DMS153 (cell line): ENCODE results near the gene RHD.
"Not testable (repeated sequence)": the region's sequence is repeated elsewhere in the genome, so short reads cannot be mapped to it uniquely, and the experiment has no call there.

ENCODE experiments used
- DNase-seq: peaks from one replicate; lab custom pipeline; 2025; lab: John Stamatoyannopoulos, UW

The RHD gene

GRCh38 chr1:25308168-25308567, 35.9 kb downstream of the RHD start:
- DNase-seq = not testable (repeated sequence)

- DNase-seq = not testable (repeated sequence)
These were observed 36.8 kb downstream of the RHD start for GRCh38 chr1:25309085-25309484.

- DNase-seq = not testable (repeated sequence)
These were observed 37.2 kb downstream of the RHD start for GRCh38 chr1:25309486-25309885.

- DNase-seq = not testable (repeated sequence)
These were observed 40.6 kb downstream of the RHD start for GRCh38 chr1:25312806-25313470.

GRCh38 chr1:25320314-25320938, 48.1 kb downstream of the RHD start:
- not testable (repeated sequence) for DNase-seq

- not testable (repeated sequence) for DNase-seq
These were observed 49.8 kb downstream of the RHD start for GRCh38 chr1:25322127-25322526.

- not testable (repeated sequence) for DNase-seq
These were observed 52.1 kb downstream of the RHD start for GRCh38 chr1:25324407-25324806.

GRCh38 chr1:25327864-25328790, 55.8 kb downstream of the RHD start:
- DNase-seq = not testable (repeated sequence)

- not testable (repeated sequence) for DNase-seq
These were observed 56.5 kb downstream of the RHD start for GRCh38 chr1:25328791-25329185.

GRCh38 chr1:25329336-25329735, 57.0 kb downstream of the RHD start:
- DNase-seq = not testable (repeated sequence)

GRCh38 chr1:25329950-25330349, 57.6 kb downstream of the RHD start:
- not testable (repeated sequence) for DNase-seq

GRCh38 chr1:25336922-25337354, 64.6 kb downstream of the RHD start:
- DNase-seq = not testable (repeated sequence)

GRCh38 chr1:25337483-25338187, 65.3 kb downstream of the RHD start:
- not testable (repeated sequence) for DNase-seq

- DNase-seq = peak; percentile 72
These were observed 66.1 kb downstream of the RHD start, which contains the start of gene TMEM50A for GRCh38 chr1:25338188-25338981. TSS of gene TMEM50A (plus strand) at chr1:25338334. CDS start at chr1:25340487, 2,153 bp downstream.

- DNase-seq = no peak
These were observed 66.7 kb downstream of the RHD start for GRCh38 chr1:25338986-25339385.

GRCh38 chr1:25341746-25342145, 69.4 kb downstream of the RHD start:
- DNase-seq = no peak

GRCh38 chr1:25342846-25343245, 70.5 kb downstream of the RHD start:
- DNase-seq = no peak

- no peak for DNase-seq
These were observed 71.6 kb downstream of the RHD start for GRCh38 chr1:25343872-25344271.

GRCh38 chr1:25347556-25347955, 75.2 kb downstream of the RHD start:
- no peak for DNase-seq

GRCh38 chr1:25349606-25350005, 77.3 kb downstream of the RHD start:
- no peak for DNase-seq

GRCh38 chr1:25355841-25356395, 83.6 kb downstream of the RHD start:
- DNase-seq = no peak
